Fibroblast of lung (primary cell): ENCODE measurements around the gene YTHDC1.

ENCODE experiments used
- CTCF ChIP-seq, 2 donors: IDR thresholded peaks in 1 of 2; conservative IDR thresholded peaks in 1 of 2; 1 replicate in 1 of 2; 2 replicates in 1 of 2; pipeline ENCODE4 v1.5.1; 2011 to 2012; ENCODE audit warnings: low read length in 2 of 2, control low read depth in 1 of 2, inconsistent platforms in 1 of 2, low read depth in 1 of 2, mild to moderate bottlenecking in 1 of 2
- EZH2 ChIP-seq: IDR thresholded peaks from 2 replicates; pipeline ENCODE4 v1.5.1; 2012; ENCODE audit warnings: low read length, control low read depth, mild to moderate bottlenecking; ENCODE audit errors: missing control alignments

GRCh38 chr4:68367835-68368234 lies 17.9 kb upstream of the YTHDC1 start:
- no peak for TF ChIP-seq CTCF (conservative IDR thresholded peaks at IDR 0.05 in 1 of 2, IDR thresholded peaks at IDR 0.05 in 1 of 2; ENCODE audit: low read depth in 1 of 2, low read length in 2 of 2)
- no peak for TF ChIP-seq EZH2
